ENCODE results near the gene GBX1.

The GBX1 gene

DNA sequence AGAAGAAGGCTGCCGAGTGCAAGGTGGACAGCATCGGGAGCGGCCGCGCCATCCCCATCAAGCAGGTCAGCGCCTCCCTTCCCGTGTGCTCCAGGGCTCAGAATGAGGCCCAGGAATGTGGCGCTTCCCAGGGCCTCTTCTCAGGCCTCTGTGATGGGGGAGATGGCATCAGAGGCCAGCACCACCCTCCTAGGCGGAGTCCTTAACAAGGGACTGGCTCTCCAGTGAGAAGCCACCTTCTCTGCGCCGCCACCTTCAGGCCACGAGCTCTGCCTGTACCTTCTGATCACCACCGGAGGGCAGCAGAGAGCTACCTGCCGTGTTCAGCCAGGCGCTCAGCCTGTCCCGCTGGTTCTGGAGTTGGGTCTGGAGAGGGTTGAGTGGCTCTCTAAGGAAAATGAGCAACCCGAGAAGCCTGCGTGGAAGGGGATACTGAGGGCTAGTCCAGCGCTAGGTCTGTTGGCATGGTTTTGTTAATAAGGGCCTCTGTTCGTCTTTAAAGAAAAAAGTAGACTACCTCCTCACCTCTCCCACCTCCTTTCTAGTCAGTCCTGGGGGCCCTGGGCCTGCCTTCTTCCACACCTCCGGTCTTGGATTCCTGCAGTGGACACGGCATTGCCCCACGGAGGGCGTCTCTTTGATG lies 43.6 kb downstream of the GBX1 start:
- Histone ChIP-seq H3K9me3 (no peaks in the 10 kb centered on the region), H3K4me1 (no peaks in the 10 kb centered on the region), H3K36me3 (peaks cover 77% of the 10 kb centered on the region), H3K27me3 (no peaks in the 10 kb centered on the region), H3K4me3 (ENCODE audit: low read depth, low read length) (no peak overlapping the region)
- TF ChIP-seq, protein P1, sequence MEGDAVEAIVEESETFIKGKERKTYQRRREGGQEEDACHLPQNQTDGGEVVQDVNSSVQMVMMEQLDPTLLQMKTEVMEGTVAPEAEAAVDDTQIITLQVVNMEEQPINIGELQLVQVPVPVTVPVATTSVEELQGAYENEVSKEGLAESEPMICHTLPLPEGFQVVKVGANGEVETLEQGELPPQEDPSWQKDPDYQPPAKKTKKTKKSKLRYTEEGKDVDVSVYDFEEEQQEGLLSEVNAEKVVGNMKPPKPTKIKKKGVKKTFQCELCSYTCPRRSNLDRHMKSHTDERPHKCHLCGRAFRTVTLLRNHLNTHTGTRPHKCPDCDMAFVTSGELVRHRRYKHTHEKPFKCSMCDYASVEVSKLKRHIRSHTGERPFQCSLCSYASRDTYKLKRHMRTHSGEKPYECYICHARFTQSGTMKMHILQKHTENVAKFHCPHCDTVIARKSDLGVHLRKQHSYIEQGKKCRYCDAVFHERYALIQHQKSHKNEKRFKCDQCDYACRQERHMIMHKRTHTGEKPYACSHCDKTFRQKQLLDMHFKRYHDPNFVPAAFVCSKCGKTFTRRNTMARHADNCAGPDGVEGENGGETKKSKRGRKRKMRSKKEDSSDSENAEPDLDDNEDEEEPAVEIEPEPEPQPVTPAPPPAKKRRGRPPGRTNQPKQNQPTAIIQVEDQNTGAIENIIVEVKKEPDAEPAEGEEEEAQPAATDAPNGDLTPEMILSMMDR (IDR thresholded peaks at IDR 0.05; ENCODE audit: low read depth, low read length), result peak; percentile 100
- peak; percentile 87 for DNase-seq

DNA sequence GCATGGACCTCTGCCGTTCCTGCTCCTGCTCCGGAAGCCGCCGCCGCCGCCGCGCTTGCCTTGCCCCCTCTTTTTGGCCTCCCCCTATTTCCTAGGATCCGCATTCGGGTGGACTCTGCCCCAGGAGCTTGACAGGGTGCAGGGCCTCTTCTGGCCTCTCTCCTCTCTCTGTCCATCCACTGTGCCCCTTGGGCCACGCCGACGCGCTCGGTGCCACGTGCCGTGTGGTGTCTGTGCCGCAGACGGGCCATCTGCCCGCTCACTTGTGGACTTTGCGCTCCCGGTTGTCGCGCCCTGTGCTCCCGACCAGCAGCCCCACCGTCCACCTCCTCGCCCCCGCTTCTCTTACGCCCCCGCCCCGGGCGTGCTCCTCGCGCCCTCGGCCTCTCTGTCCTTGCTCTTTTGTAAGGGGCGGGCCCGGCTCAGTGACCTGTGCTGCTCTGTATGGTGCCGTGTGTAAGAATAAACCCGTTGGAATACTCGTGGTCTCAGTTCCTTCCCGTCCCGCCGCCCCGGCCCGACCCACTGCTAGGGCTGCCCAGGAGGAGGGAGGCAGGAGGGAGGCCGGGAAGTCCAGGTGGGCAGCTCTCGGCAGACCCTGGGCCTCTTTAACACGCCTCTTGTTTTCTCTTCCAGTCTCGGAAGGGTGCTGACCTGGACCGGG lies 44.2 kb downstream of the GBX1 start:
- no peak for DNase-seq
- Histone ChIP-seq H3K9me3 (no peaks in the 10 kb centered on the region), H3K27me3 (no peaks in the 10 kb centered on the region), H3K4me3 (ENCODE audit: low read depth, low read length) (no peak overlapping the region), H3K36me3 (peaks cover 75% of the 10 kb centered on the region), H3K4me1 (no peaks in the 10 kb centered on the region)
- TF ChIP-seq, protein P1 (IDR thresholded peaks at IDR 0.05; ENCODE audit: low read depth, low read length), result no peak

DNA sequence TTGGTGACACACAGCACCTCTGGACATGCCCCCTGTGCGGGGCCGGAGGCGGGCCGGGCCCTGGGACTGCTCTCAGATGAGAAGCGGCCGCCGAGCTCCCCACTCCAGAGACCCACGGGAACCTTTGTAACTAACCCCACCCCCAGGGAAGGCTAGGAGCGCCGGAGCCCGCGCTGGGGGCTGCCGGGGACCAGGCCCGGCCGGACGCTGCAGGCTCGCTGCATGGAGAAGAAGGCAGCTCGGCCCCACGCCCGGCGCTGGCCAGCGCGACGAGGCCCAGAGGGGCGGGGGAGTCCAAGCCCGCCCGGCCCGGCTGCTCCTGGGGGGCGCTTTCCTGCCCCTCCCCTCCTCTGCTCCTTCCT lies 44.7 kb downstream of the GBX1 start:
- no peaks in the 10 kb centered on the region for H3K4me1 ChIP-seq
- peaks cover 73% of the 10 kb centered on the region for H3K36me3 ChIP-seq
- TF ChIP-seq, protein P1 (IDR thresholded peaks at IDR 0.05; ENCODE audit: low read depth, low read length), result no peak
- H3K9me3 ChIP-seq, result no peaks in the 10 kb centered on the region
- no peak overlapping the region for H3K4me3 ChIP-seq (ENCODE audit: low read depth, low read length)
- no peak for DNase-seq
- no peaks in the 10 kb centered on the region for H3K27me3 ChIP-seq

DNA sequence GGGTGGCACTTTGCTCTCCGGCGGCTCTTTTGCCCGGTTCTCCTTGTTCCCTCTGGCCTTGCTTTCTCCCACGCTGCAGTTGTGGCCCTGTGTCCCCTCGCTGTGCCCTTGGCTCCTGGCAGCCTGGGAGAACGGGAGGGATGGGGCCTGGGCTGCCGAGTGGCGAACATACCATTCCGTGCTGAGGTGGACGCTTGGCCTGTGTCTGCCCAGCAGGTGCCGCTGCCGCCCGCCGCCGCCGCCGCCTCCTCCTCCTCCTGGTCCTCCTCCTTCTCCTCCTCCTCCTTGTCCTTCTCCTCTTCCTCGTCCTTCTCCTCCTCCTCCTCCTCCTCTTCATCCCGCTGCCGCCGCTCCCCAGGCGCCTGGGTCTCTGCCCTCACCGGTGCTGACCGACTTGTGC lies 45.2 kb downstream of the GBX1 start:
- H3K27me3 ChIP-seq, result no peaks in the 10 kb centered on the region
- TF ChIP-seq, protein P1 (IDR thresholded peaks at IDR 0.05; ENCODE audit: low read depth, low read length), result no peak
- H3K36me3 ChIP-seq, result peaks cover 75% of the 10 kb centered on the region
- H3K4me1 ChIP-seq, result no peaks in the 10 kb centered on the region
- H3K9me3 ChIP-seq, result no peaks in the 10 kb centered on the region
- H3K4me3 ChIP-seq (ENCODE audit: low read depth, low read length), result no peak overlapping the region
- no peak for DNase-seq

DNA sequence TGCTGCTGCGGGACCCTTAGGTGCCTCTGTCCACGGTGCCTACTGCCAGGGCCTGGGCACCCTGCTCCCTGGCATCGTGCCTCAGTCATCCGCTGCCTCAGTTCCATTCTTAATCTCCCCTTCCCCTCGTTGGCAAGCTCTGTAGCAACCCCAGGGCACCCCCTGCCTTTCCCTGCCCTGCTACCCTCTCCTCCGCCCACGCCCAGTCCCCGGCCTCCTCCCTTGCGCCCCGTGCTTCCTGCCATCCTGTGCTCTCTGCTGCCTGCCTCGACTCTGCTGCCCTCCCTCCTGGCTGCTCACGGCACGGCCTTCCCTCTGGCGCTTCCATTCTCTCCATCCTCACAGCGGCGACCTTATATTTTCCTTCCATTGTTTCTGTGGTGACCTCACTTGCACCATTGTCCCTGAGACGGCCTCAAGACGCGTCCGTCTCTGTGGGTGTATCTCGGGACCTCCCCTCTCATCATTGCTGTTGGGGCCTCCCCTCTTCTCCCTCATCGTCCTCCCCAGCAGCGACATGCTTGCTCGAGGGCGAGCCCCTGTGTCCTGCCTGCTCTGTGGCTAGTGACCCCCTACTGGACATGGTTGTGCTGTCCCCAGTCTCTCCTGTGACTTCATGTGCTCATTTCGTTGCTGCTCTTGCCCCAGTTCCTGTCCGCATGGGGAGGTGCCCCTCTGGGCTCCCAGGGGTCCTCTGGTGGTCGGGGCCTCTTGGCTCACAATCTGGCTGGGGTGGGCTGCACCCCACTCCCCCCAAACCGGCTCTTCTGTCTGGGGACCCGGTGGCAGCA lies 45.9 kb downstream of the GBX1 start:
- TF ChIP-seq, protein P1 (IDR thresholded peaks at IDR 0.05; ENCODE audit: low read depth, low read length), result no peak
- Histone ChIP-seq H3K4me1 (no peaks in the 10 kb centered on the region), H3K27me3 (no peaks in the 10 kb centered on the region), H3K4me3 (ENCODE audit: low read depth, low read length) (no peak overlapping the region), H3K9me3 (no peaks in the 10 kb centered on the region), H3K36me3 (peaks cover 77% of the 10 kb centered on the region)
- no peak for DNase-seq

DNA sequence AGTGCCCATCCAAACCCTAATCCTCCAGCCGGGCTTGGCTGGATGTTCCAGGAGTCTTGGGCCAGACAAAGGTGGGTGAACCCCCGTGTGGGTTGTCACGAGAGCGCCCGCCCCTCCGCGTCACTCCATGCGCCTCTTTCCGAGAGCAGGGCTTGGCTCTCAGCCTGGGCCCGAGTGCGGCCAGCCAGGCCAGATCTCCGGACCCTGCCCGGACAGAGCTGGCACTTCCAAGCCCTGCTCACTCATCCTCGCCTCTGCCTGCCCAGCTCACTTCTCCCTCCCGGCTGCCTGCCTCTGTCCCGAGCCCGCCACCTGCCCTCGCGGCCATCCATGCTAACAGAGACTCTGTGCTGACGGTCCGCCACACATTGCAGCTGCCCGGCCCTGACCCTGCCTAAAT lies 46.6 kb downstream of the GBX1 start:
- no peaks in the 10 kb centered on the region for H3K4me1 ChIP-seq
- peaks cover 77% of the 10 kb centered on the region for H3K36me3 ChIP-seq
- TF ChIP-seq, protein P1 (IDR thresholded peaks at IDR 0.05; ENCODE audit: low read depth, low read length), result no peak
- no peak for DNase-seq
- H3K27me3 ChIP-seq, result no peaks in the 10 kb centered on the region
- H3K9me3 ChIP-seq, result no peaks in the 10 kb centered on the region
- no peak overlapping the region for H3K4me3 ChIP-seq (ENCODE audit: low read depth, low read length)

Data from BE2C (cell line).